COLO829 (cell line): ENCODE results near the gene RASAL3.
"Not testable (repeated sequence)": the region's sequence is repeated elsewhere in the genome, so short reads cannot be mapped to it uniquely, and the experiment has no call there.

Experiments used
- DNase-seq: peaks from one replicate; pipeline ENCODE4 v3.0.0; 2012; ENCODE audit warnings: low spot score

Gene RASAL3

DNA sequence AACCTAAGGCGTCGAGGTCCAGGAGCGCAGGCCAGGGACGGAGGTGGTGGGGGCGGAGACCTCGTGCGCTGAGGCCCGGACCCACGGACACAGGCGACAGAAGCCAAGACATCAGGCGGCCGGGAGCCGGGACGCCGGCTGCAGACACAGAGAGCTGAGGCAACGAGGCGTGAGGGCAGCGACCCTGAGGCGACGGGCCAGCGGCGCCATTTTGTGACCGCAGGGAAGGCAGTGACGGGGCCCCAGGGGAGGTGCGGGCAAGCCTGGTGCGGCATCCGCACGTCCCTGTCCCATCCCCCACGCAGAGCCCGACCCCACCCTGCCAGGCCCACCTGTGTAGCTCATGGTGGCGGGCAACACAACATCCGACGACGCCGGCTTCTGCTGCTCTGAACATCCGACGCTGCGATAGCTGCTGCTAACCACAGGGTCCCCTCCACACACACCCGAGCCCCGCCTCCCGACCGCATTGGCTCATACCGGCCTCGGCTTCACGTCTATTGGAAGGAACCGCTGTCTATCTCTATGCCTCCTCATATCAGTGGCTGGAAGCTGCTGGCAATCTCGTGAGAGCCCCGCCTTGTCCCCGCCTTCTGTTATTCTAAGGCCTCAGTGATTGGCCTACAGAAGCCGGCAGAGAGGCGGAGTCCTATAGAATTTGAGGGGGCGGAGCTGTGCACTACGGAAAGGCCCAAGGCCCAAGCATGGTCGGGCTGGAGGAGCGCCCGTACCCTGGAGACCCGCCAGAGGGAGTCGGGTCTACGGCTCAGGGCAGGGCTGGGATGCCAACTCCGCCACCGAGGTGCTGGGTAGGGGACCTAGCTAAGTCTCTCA is 45.5 kb downstream of the RASAL3 start, which contains the start of gene AKAP8L:
AKAP8L (minus strand) TSS at position 410 of the 834 bp plus-strand sequence; CDS start at position 345, 65 bp downstream.
- DNase-seq = peak; percentile 100

- no peak for DNase-seq
These were observed 46.1 kb downstream of the RASAL3 start for GRCh38 chr19:15418231-15418578.

- DNase-seq = no peak
These were observed 46.6 kb downstream of the RASAL3 start for GRCh38 chr19:15417699-15418098.

DNA sequence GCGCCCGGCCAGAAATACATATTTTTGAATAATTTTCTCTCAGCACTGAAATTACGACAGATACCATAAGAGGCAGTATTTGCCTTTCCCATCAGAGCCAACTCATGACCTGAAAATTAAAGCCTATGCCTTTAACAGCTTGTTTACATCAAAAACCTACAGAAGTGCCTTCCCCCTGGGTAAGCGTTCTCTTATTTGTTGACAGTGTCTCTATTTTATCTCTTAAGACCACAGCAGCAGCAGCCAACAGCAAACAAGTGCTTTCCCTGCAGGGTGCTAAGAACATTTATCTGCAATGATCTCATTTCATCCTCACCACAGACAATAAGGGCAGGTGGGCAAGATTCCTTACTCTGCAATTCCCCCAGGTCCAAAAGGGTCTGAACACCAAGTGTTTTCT is 51.5 kb downstream of the RASAL3 start:
- DNase-seq = no peak

- not testable (repeated sequence) for DNase-seq
These were observed 53.0 kb downstream of the RASAL3 start for GRCh38 chr19:15411351-15411750.

DNA sequence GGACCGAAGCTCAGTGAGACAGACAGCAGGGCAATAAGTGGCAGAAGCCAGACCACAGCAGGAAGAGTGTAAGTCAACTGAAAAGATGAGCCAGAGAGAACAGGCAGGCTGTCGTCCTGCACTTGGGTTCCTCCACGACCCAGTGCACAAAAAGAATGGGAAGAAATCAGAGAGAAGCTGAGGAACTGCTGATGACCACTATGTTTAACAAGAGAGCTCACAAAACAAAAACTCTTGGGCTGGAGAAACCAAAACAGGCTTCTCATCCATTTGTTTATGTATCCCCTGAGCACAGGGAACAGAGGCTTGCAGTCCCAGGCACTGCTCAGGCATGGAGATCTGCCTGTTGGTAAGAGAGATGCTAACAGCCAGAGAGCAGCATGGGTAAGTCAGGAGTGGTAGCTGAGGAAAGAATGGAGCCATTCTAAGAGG is 59.5 kb downstream of the RASAL3 start:
- DNase-seq = no peak

- no peak for DNase-seq
These were observed 60.1 kb downstream of the RASAL3 start for GRCh38 chr19:15404097-15404779.

GRCh38 chr19:15403151-15403531 is 61.2 kb downstream of the RASAL3 start:
- no peak for DNase-seq

- no peak for DNase-seq
These were observed 61.8 kb downstream of the RASAL3 start for GRCh38 chr19:15402411-15403150.
